Measurements from ENCODE around the gene FAM89A. TPM values are rescaled to one million over a fixed set of nuclear protein-coding genes. Genes with fewer than 3 reads are reported as not detected.

Gene FAM89A
- total RNA-seq, 3 donors from 2014 or later (not counting 1 experiment from before 2014, with no cell fraction given), result 1.4 to 2.5 (median 2.0) TPM

DNA sequence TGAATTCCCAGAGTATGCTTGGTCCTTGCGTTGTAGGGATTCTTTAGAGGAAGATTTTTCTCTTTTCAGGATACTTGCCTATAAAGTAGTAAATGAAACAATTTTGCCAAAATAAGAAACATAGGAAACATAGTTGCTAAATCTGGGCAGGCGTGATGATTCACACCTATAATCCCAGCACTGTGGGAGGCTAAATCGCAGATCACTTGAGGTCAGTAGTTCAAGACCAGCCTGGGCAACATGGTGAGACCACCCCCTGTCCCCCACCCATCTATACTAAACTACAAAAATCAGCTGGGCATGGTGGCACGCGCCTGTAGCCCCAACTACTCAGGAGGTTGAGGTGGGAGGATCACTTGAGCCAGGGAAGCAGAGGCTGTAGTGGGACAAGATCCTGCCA is 56.2 kb downstream of the FAM89A start:
- Histone ChIP-seq H3K9me3 (ENCODE audit: control insufficient read depth, insufficient read depth, low read length) (no peaks in the 10 kb centered on the region), H3K36me3 (ENCODE audit: control insufficient read depth, insufficient read depth, low read length) (peaks cover 2% of the 10 kb centered on the region), H3K27me3 (ENCODE audit: control insufficient read depth, insufficient read depth, low read length) (no peaks in the 10 kb centered on the region), H3K4me3 (ENCODE audit: low read length) (no peak overlapping the region), H3K27ac (ENCODE audit: low read length) (no peak overlapping the region), H3K4me1 (ENCODE audit: control insufficient read depth, insufficient read depth, low read length) (peaks cover 6% of the 10 kb centered on the region)
- Mint-ChIP-seq H3K27ac (no peak overlapping the region), H3K4me1 (peaks cover 4 to 21% of the 10 kb centered on the region in 2 donors), H3K4me3 (no peak overlapping the region), H3K27me3 (ENCODE audit: low read depth in 2 of 2) (no peaks in the 10 kb centered on the region), H3K36me3 (no peaks in the 10 kb centered on the region), H3K9me3 (no peaks in the 10 kb centered on the region)
- ATAC-seq, result no peak
- 100% methylated on average over 2 of the region's 5 CpGs for WGBS (ENCODE audit: insufficient coverage)
- DNase-seq, result no peak
- TF ChIP-seq, protein P1, sequence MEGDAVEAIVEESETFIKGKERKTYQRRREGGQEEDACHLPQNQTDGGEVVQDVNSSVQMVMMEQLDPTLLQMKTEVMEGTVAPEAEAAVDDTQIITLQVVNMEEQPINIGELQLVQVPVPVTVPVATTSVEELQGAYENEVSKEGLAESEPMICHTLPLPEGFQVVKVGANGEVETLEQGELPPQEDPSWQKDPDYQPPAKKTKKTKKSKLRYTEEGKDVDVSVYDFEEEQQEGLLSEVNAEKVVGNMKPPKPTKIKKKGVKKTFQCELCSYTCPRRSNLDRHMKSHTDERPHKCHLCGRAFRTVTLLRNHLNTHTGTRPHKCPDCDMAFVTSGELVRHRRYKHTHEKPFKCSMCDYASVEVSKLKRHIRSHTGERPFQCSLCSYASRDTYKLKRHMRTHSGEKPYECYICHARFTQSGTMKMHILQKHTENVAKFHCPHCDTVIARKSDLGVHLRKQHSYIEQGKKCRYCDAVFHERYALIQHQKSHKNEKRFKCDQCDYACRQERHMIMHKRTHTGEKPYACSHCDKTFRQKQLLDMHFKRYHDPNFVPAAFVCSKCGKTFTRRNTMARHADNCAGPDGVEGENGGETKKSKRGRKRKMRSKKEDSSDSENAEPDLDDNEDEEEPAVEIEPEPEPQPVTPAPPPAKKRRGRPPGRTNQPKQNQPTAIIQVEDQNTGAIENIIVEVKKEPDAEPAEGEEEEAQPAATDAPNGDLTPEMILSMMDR (IDR thresholded peaks at IDR 0.05), result no peak
- intact Hi-C loops (cut with micrococcal nuclease), result no loop called here

DNA sequence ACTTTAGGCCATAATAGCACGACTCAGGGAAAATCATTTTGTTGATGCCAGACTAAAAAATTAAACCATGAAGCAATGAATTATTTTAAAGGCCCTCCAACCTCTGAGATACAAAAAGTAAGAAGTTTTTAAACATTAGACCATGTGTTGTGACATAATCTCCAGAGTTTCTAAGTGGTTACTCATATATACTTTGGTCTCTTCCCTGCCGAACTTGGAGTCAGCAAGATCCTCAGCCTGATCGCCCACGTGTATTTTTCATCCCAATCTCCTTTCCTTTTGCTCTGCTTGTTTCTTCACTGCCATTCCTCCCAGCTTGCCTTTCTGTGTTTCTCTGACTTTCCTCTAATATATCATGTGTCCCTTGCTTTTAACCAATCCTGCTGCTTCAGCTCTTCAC is 57.4 kb downstream of the FAM89A start:
- no peak for DNase-seq
- TF ChIP-seq, protein P1 (IDR thresholded peaks at IDR 0.05), result no peak
- Mint-ChIP-seq H3K36me3 (no peaks in the 10 kb centered on the region), H3K27me3 (ENCODE audit: low read depth in 2 of 2) (no peaks in the 10 kb centered on the region), H3K27ac (no peak overlapping the region), H3K4me1 (peaks cover 5 to 24% of the 10 kb centered on the region in 2 donors), H3K9me3 (no peaks in the 10 kb centered on the region), H3K4me3 (no peak overlapping the region)
- no peak for ATAC-seq
- Histone ChIP-seq H3K4me3 (ENCODE audit: low read length) (no peak overlapping the region), H3K4me1 (ENCODE audit: control insufficient read depth, insufficient read depth, low read length) (peaks cover 9% of the 10 kb centered on the region), H3K27ac (ENCODE audit: low read length) (no peak overlapping the region), H3K27me3 (ENCODE audit: control insufficient read depth, insufficient read depth, low read length) (no peaks in the 10 kb centered on the region), H3K36me3 (ENCODE audit: control insufficient read depth, insufficient read depth, low read length) (peaks cover 2% of the 10 kb centered on the region), H3K9me3 (ENCODE audit: control insufficient read depth, insufficient read depth, low read length) (no peaks in the 10 kb centered on the region)
- 86% methylated on average over 4 of the region's 4 CpGs for WGBS (ENCODE audit: insufficient coverage)
- intact Hi-C loops (cut with micrococcal nuclease), result no loop called here

DNA sequence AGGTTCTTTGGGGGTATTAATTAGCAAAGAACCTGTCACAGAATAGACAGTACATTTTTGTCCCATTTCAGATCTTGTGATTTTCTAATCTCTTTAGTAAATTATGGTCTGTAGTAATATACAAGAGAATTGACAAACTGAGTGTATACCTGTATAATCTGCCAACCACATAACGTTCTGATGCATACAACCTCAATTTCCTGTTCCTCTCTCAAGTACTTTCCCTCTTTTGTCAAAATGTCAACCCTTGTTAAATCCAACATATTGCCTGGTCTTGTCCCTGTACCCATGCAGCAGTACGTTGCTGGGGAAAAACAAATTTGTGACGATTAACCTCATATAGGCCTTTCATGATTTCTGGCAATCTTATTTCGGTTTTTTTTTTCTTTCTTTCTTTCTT is 60.1 kb downstream of the FAM89A start:
- Mint-ChIP-seq H3K27ac (no peak overlapping the region), H3K4me3 (no peak overlapping the region), H3K4me1 (peaks cover 26 to 46% of the 10 kb centered on the region in 2 donors), H3K36me3 (no peaks in the 10 kb centered on the region), H3K27me3 (ENCODE audit: low read depth in 2 of 2) (no peaks in the 10 kb centered on the region), H3K9me3 (no peaks in the 10 kb centered on the region)
- TF ChIP-seq, protein P1 (IDR thresholded peaks at IDR 0.05), result no peak
- no peak overlapping the region for H3K27ac ChIP-seq (ENCODE audit: low read length)
- ATAC-seq (no peak), DNase-seq (peak in 1 of 2 donors; percentile 28)
- no peak overlapping the region for H3K4me3 ChIP-seq (ENCODE audit: low read length)
- 48% methylated on average over 4 of the region's 4 CpGs for WGBS (ENCODE audit: insufficient coverage)
- H3K27me3 ChIP-seq (ENCODE audit: control insufficient read depth, insufficient read depth, low read length), result no peaks in the 10 kb centered on the region
- H3K9me3 ChIP-seq (ENCODE audit: control insufficient read depth, insufficient read depth, low read length), result no peaks in the 10 kb centered on the region
- intact Hi-C loops (cut with micrococcal nuclease), result loop anchor here (1.0 to 5.0 kb wide), 5 partner anchors 59 to 547 kb away; partner anchors contain the start of genes COG2, EXOC8, SPRTN and TSNAX
- H3K4me1 ChIP-seq (ENCODE audit: control insufficient read depth, insufficient read depth, low read length), result peaks cover 33% of the 10 kb centered on the region
- peaks cover 16% of the 10 kb centered on the region for H3K36me3 ChIP-seq (ENCODE audit: control insufficient read depth, insufficient read depth, low read length)

DNA sequence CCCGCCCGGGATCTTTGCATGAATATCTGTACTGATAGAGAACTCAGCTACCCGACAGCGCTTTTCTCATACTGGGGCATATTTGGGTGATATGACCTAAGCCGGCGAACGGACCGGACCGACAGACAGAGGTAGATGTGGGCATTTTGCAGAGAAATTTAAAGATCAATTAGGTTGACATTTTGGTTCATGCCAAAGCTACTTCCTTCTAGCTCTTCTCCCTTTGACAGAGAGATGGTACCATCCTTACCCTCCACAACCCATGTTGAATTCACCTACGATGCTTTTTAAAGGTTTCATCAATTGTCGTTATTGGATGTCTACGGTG is 60.7 kb downstream of the FAM89A start:
- peaks cover 19% of the 10 kb centered on the region for H3K36me3 ChIP-seq (ENCODE audit: control insufficient read depth, insufficient read depth, low read length)
- WGBS (ENCODE audit: insufficient coverage), result 3% methylated on average over 12 of the region's 12 CpGs
- H3K27me3 ChIP-seq (ENCODE audit: control insufficient read depth, insufficient read depth, low read length), result no peaks in the 10 kb centered on the region
- H3K4me1 Mint-ChIP-seq, result peaks cover 31 to 49% of the 10 kb centered on the region in 2 donors
- peaks cover 35% of the 10 kb centered on the region for H3K4me1 ChIP-seq (ENCODE audit: control insufficient read depth, insufficient read depth, low read length)
- no peaks in the 10 kb centered on the region for H3K9me3 ChIP-seq (ENCODE audit: control insufficient read depth, insufficient read depth, low read length)
- no peaks in the 10 kb centered on the region for H3K9me3 Mint-ChIP-seq
- intact Hi-C loops (cut with micrococcal nuclease), result loop anchor here (1.0 to 5.0 kb wide), 5 partner anchors 59 to 548 kb away; partner anchors contain the start of genes COG2, EXOC8, SPRTN and TSNAX
- no peaks in the 10 kb centered on the region for H3K36me3 Mint-ChIP-seq
- peak overlapping the region; percentile 94 for H3K4me3 Mint-ChIP-seq
- H3K27ac ChIP-seq (ENCODE audit: low read length), result peak overlapping the region; percentile 60
- ATAC-seq (no peak), DNase-seq (no peak)
- peak overlapping the region; percentile 53 for H3K4me3 ChIP-seq (ENCODE audit: low read length)
- H3K27ac Mint-ChIP-seq, result no peak overlapping the region
- no peaks in the 10 kb centered on the region for H3K27me3 Mint-ChIP-seq (ENCODE audit: low read depth in 2 of 2)
- TF ChIP-seq, protein P1 (IDR thresholded peaks at IDR 0.05), result no peak
